Stimulated activated CD8-positive, alpha-beta memory T cell treated with anti-CD3 and anti-CD28 coated beads, Interleukin-7, amount 100 ng/mL, for 1 hour (primary cell): ENCODE results near the gene PDYN.

ENCODE experiments used
- DNase-seq, 2 donors: peaks; one replicate each; pipeline ENCODE4 v3.0.0-alpha.2; 2020; ENCODE audit warnings: low read depth in 2 of 2

The PDYN gene

GRCh38 chr20:1952737-1953530, 40.9 kb downstream of the PDYN start:
- DNase-seq = no peak

DNA sequence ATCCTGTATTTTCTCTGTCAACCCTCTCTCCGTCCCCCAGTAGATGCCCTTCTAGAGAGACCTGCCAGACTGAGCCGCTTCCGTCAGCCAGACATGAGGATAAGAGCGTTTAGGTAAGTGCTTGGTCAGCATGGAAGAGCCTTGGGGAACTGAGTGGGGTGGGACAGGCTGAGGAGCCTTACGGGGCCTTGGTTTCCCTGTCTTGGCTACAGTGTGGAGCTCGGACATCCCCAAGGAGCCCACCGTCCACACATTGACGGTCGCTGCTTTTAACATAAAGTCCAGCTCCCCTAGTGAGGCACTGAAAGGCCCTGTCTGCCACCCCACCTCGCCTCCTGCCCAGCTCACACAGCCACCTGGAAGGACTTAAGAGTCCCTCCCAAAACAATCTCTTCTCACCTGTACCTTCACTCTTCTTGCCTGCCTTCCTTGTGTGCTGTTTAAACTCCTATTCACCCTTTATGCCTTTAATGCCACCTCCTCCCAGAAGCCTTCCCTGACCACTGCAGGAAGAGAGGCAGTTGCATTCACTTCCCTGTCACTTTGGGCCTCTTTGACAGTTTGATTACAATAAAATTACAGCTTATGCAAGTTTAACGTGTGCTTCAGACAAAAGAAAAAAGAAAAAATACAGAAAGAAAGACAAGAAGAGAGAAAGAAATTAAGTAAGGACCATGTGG, 42.3 kb downstream of the PDYN start:
- no peak for DNase-seq

- no peak for DNase-seq
Measured at GRCh38 chr20:1950836-1951235, 43.0 kb downstream of the PDYN start.

GRCh38 chr20:1949347-1950100, 44.3 kb downstream of the PDYN start:
- DNase-seq = no peak

DNA sequence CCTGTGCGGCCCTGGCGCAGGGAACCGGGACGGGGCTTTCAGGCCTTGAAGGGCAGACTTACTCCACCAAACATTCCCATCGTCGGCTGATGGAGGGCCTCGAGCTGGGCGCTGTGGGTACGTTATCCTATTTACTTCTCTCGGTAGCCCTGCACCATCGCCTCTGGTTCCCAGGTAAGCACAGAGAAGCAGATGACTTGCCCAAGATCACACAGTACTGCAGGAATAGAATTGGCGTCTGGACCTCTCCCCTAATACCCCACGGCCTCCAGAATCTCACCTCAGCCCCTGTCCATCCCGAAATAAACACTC, 46.4 kb downstream of the PDYN start:
- DNase-seq = no peak

DNA sequence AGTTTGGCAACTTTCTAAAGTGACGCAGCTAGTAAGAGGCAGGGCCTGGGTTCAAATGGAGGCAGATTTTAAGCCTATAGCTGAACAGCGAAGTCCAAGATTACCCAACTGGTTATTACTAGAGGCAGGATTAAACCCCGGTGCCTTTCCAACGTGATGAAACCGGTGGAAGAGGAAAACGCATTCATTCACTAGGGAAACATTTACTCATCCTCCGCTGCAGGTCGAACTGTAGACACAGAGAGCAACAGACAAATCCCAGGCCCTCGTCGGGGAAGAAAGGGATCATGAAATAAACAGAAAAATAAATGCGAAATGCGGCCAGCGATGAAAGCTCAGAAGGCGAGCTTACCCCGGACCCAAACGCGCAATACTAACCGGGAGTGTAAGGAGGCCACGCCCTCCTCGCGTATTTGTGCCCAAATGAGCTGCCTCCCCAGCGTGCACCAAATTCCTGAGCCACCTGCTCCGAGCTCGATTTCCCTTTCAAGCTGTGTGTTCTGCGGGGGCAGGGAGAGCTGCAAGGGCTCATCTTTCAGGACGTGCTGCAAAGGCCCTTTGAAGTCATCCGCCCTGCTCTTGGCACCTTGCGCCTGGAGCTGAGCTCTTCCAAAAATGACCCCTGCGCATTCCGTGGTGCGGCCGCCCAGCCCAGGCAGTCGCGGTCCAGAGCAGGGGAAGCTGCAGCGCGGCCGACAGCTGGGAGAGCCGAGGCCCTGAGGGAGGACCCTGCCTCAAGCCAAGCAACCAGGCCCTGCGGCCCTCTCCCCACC, 46.9 kb downstream of the PDYN start:
- no peak for DNase-seq

- DNase-seq = no peak
Measured at GRCh38 chr20:1946442-1946761, 47.5 kb downstream of the PDYN start.

DNA sequence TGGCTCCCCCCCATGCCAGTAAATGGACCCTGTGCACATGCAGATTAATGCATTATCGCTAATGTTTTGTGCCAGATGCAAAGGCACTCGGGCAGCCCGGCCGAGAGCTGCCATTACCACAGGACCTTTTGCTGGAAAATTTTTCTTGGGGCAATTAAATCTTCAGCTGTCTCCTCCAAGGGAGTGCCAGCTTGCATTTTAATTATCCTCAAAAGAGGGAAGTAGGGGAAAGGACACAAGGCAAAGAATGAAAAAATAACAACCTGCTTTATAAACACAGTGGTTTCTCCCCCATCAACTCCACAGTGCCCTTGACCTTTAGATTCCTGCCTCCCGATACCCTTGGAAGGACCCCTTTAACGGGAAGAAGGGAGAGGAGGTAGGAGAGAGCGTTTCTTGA, 48.2 kb downstream of the PDYN start:
- no peak for DNase-seq

- no peak for DNase-seq
Measured at GRCh38 chr20:1945134-1945618, 48.7 kb downstream of the PDYN start.

DNA sequence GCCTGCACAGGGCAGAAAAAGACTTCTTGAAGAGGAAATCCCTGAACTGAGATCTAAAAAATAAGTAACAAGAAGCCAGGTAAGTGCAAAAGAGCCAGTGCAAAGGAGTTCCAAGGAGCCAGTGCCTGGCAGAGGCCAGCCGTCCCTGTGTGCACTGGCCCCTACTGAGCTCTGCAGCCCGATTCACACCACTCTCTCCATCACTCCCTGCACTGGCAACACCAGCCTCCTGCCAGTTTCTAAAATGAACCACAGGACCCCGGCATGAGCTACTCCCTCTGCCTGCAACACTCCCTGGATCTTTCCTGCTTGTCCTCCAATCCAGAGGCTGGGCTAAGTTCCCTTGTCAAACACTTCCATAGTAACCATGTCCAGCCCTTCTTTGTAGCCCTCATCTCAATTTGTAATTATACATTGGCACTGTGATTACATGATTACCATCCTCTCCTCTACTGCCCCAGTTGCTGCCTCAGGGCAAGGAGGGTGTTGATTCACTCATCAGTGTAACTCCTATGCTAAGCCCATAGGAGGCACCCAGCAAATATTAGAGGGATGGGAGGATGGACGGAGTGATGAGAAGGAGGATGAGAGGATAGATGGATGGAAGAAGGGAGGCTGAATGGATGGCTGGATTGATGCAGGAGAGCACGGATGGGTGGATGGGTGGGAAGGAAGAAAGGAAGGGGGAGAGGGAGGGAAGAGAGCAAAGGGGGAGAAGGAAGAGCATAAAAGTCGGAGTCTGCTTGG, 49.3 kb downstream of the PDYN start:
- DNase-seq = no peak

DNA sequence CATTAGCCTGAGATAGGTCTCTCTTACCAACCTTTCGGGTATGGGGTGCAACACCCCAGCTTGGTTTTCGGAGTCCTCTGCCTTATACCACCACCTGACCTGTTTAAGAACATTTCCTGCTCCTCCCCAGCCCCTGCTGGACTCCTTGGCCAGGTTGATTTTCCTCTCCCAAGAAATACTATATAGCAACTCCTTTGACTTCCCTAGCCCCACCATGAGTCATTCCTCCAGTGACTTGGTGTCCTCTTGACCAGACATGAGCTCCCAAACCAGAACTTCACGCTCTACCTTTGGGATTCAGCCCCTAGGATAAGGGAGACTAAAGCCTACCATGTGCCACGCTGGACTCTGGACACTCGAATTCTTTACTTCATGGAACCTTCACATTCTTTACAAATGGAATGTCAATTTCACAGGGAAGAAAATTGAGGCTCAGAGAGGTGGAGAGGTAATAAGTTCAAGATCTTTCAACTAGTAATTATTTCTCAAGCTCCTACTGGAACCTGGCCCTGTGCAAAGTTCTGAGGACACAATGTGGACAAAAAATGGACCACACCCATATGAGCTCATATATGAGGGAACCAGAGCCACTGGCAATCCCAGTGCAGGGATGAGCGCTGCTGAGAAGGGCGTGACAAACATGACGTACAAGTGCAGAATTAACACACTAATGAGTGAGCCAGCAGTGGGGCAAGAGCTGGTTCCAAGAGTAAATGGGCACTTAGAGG, 50.4 kb downstream of the PDYN start:
- no peak for DNase-seq

- no peak for DNase-seq
Measured at GRCh38 chr20:1942486-1943274, 51.2 kb downstream of the PDYN start.

GRCh38 chr20:1942061-1942460, 51.8 kb downstream of the PDYN start:
- no peak for DNase-seq

- DNase-seq = no peak
Measured at GRCh38 chr20:1941226-1941625, 52.6 kb downstream of the PDYN start.

- no peak for DNase-seq
Measured at GRCh38 chr20:1940581-1940980, 53.3 kb downstream of the PDYN start.

- DNase-seq = no peak
Measured at GRCh38 chr20:1939270-1939595, 54.6 kb downstream of the PDYN start.

DNA sequence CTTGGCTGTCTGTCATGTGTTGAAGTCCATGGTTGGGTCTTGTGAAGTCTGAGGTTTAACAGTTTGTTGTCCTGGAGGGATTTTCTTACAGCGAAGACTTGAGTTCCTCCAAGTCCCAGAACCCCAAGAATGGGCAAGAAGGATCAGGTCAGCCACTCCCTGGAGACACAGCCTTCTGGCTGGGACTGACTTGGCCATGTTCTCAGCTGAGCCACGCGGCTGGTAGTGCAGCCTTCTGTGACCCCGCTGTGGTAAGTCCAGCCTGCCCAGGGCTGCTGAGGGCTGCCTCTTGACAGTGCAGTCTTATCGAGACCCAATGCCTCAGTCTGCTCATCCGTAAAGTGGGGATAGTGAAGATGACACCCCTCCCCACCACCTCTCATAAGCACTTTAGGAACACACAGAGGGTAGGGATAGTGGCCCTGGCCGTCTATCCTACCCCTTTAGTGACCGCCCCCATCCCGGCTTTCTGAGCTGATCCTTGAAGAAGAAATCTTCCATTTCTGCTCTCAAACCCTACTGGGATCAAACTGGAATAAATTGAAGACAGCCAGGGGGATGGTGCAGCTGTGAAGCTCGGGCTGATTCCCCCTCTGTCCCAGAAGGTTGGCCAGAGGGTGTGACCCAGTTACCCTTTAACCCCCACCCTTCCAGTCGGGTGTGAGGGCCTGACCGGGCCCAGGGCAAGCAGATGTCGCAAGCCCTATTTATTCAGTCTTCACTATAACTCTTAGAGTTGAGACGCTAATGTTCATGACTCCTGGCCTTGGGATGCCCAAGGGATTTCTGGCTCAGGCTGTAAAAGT, 55.2 kb downstream of the PDYN start:
- DNase-seq = no peak

DNA sequence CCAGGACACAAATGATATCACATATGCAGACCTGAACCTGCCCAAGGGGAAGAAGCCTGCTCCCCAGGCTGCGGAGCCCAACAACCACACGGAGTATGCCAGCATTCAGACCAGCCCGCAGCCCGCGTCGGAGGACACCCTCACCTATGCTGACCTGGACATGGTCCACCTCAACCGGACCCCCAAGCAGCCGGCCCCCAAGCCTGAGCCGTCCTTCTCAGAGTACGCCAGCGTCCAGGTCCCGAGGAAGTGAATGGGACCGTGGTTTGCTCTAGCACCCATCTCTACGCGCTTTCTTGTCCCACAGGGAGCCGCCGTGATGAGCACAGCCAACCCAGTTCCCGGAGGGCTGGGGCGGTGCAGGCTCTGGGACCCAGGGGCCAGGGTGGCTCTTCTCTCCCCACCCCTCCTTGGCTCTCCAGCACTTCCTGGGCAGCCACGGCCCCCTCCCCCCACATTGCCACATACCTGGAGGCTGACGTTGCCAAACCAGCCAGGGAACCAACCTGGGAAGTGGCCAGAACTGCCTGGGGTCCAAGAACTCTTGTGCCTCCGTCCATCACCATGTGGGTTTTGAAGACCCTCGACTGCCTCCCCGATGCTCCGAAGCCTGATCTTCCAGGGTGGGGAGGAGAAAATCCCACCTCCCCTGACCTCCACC, 56.4 kb downstream of the PDYN start:
- DNase-seq = no peak
